Mononuclear cell (primary cell): ENCODE measurements around the gene DIS3. TPM values are rescaled to one million over a fixed set of nuclear protein-coding genes. Genes with fewer than 3 reads are reported as not detected.

Experiments used
- total RNA-seq: library from RNA; depleted of rRNA; stranded (reverse); fragments of >200 nt; gene quantifications from one replicate; pipeline ENCODE4 v1.2.3, GENCODE V29; 2012

Gene DIS3
- total RNA-seq, 1 donor = 63.6 TPM

Other genes with a start within 250 kb of the DIS3 start
- 15.0 TPM for gene MZT1, start 54.3 kb downstream of the DIS3 start, total RNA-seq
- 7.5 TPM for gene BORA, start 54.0 kb downstream of the DIS3 start, total RNA-seq
- 25.7 TPM for gene PIBF1, start 233 bp upstream of the DIS3 start, total RNA-seq